OCI-LY3 (cell line): ENCODE results near the gene TNRC6C.

Experiments used
- EZH2phosphoT487 ChIP-seq: fragments of 200-600 bp; shearing (Covaris generic); IDR thresholded peaks from 2 replicates; pipeline ENCODE4 v1.6.1; 2018; ENCODE audit warnings: antibody characterized with exemption, mixed run types, low read depth
- TF ChIP-seq, protein P1 (sequence below): fragments of 200-600, 300-600 bp; sonication (generic); IDR thresholded peaks from 2 replicates; pipeline ENCODE4 v1.5.1; 2014; ENCODE audit warnings: antibody characterized with exemption, low read length, low read depth

GRCh38 chr17:78132084-78132676 is 173.7 kb downstream of the TNRC6C start:
- TF ChIP-seq, protein P1, sequence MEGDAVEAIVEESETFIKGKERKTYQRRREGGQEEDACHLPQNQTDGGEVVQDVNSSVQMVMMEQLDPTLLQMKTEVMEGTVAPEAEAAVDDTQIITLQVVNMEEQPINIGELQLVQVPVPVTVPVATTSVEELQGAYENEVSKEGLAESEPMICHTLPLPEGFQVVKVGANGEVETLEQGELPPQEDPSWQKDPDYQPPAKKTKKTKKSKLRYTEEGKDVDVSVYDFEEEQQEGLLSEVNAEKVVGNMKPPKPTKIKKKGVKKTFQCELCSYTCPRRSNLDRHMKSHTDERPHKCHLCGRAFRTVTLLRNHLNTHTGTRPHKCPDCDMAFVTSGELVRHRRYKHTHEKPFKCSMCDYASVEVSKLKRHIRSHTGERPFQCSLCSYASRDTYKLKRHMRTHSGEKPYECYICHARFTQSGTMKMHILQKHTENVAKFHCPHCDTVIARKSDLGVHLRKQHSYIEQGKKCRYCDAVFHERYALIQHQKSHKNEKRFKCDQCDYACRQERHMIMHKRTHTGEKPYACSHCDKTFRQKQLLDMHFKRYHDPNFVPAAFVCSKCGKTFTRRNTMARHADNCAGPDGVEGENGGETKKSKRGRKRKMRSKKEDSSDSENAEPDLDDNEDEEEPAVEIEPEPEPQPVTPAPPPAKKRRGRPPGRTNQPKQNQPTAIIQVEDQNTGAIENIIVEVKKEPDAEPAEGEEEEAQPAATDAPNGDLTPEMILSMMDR = no peak
- no peak for TF ChIP-seq EZH2phosphoT487
